ENCODE data around the gene PRTG. TPM values are rescaled to one million over a fixed set of nuclear protein-coding genes. Genes with fewer than 3 reads are reported as not detected.

PRTG gene
- total and polyA plus RNA-seq, 2 of the 13 experiments (the other 11 are each of a cell fraction or from before 2014, with no cell fraction given): 13.2 to 22.3 TPM

GRCh38 chr15:55742498-55742926 is 440 bp downstream of the PRTG start (continued):
- no peak for TF ChIP-seq ZNF503 (CRISPR knock-in tag; IDR thresholded peaks at IDR 0.05)
- no peak for TF ChIP-seq DNMT3B (CRISPR knock-in tag; conservative IDR thresholded peaks at IDR 0.05)
- TF ChIP-seq GZF1 (CRISPR knock-in tag; IDR thresholded peaks at IDR 0.05): no peak
- TF ChIP-seq SAP130 (CRISPR knock-in tag; IDR thresholded peaks at IDR 0.05; ENCODE audit: low read depth): no peak
- TF ChIP-seq DZIP1 (CRISPR knock-in tag; IDR thresholded peaks at IDR 0.05): 0 out of 2 replicates have a peak, but pooled peaks have one; percentile 68
- no peak for TF ChIP-seq MXI1 (IDR thresholded peaks at IDR 0.05; ENCODE audit: borderline replicate concordance, low read depth, low read length)
- TF ChIP-seq GLI4 (CRISPR knock-in tag; IDR thresholded peaks at IDR 0.05; ENCODE audit: borderline replicate concordance): peak; percentile 46; the same call in 1 of the 2 replicates
- no peak for TF ChIP-seq ZNF180 (CRISPR knock-in tag; IDR thresholded peaks at IDR 0.05; ENCODE audit: borderline replicate concordance, low read depth)
- TF ChIP-seq HOMEZ (CRISPR knock-in tag; IDR thresholded peaks at IDR 0.05; ENCODE audit: low read depth): no peak
- TF ChIP-seq SKIL (CRISPR knock-in tag; IDR thresholded peaks at IDR 0.05; ENCODE audit: borderline replicate concordance): no peak
- TF ChIP-seq ZFP37 (CRISPR knock-in tag; IDR thresholded peaks at IDR 0.05; ENCODE audit: borderline replicate concordance): no peak
- TF ChIP-seq BRD4 (CRISPR knock-in tag; IDR thresholded peaks at IDR 0.05): no peak
- TF ChIP-seq ZBED4 (CRISPR knock-in tag; IDR thresholded peaks at IDR 0.05; ENCODE audit: borderline replicate concordance): no peak
- TF ChIP-seq ZNF678 (CRISPR knock-in tag; IDR thresholded peaks at IDR 0.05): 0 out of 2 replicates have a peak, but pooled peaks have one; percentile 25
- no peak for TF ChIP-seq FOXC1 (CRISPR knock-in tag; IDR thresholded peaks at IDR 0.05; ENCODE audit: borderline replicate concordance)
- no peak for TF ChIP-seq ZNF275 (CRISPR knock-in tag; IDR thresholded peaks at IDR 0.05; ENCODE audit: borderline replicate concordance)

Measured in HepG2 (cell line).